WTC11 (cell line): ENCODE measurements around the gene SUSD1. TPM values are rescaled to one million over a fixed set of nuclear protein-coding genes. Genes with fewer than 3 reads are reported as not detected.

Experiments
- ATAC-seq: fragments of 200-7000 bp; cut with Tn5 transposase; 2 replicates; pipeline ENCODE4 v1.10.0; 2021; ENCODE audit warnings: mild to moderate bottlenecking, moderate library complexity
- CTCF ChIA-PET: fragments of 300-600 bp; sonication (Branson Sonifier 250); formaldehyde crosslinking; loops from one replicate; lab custom pipeline; 2021; ENCODE audit warnings: antibody characterized with exemption; lab: Charles Lee
- POLR2A ChIA-PET: fragments of 350-600 bp; sonication (Branson Sonifier 250); formaldehyde crosslinking; loops from one replicate; lab custom pipeline; 2021; ENCODE audit warnings: antibody characterized with exemption; lab: Charles Lee
- DNase-seq: peaks from one replicate; pipeline ENCODE4 v3.0.0; 2021; ENCODE audit warnings: low spot score
- H3K27ac Mint-ChIP-seq: 2 replicates; pipeline ENCODE4 v1.8.0; 2021; ENCODE audit warnings: mixed read lengths
- H3K27me3 Mint-ChIP-seq: 2 replicates; pipeline ENCODE4 v1.8.0; 2021; ENCODE audit warnings: low read depth, mild to moderate bottlenecking, moderate library complexity, mixed read lengths
- H3K36me3 Mint-ChIP-seq: 2 replicates; pipeline ENCODE4 v1.8.0; 2021; ENCODE audit warnings: mixed read lengths
- H3K4me1 Mint-ChIP-seq: 2 replicates; pipeline ENCODE4 v1.8.0; 2022; ENCODE audit warnings: mixed read lengths
- H3K4me3 Mint-ChIP-seq: 2 replicates; pipeline ENCODE4 v1.8.0; 2021; ENCODE audit warnings: mild to moderate bottlenecking, moderate library complexity, mixed read lengths
- H3K9me3 Mint-ChIP-seq: 2 replicates; pipeline ENCODE4 v1.8.0; 2021; ENCODE audit warnings: mixed read lengths
- CBFB ChIP-seq: sonication (generic); formaldehyde crosslinking; IDR thresholded peaks from 2 replicates; pipeline ENCODE4 v1.8.1; 2022; ENCODE audit warnings: mild to moderate bottlenecking, low read depth, missing genetic modification reagents
- CREB1 ChIP-seq: sonication (generic); formaldehyde crosslinking; IDR thresholded peaks from 2 replicates; pipeline ENCODE4 v1.8.0; 2023; ENCODE audit warnings: mild to moderate bottlenecking, missing genetic modification reagents
- EMX1 ChIP-seq: fragments of 250-450 bp; sonication (Bioruptor Pico); IDR thresholded peaks from 2 replicates; pipeline ENCODE4 v1.8.0; 2021; ENCODE audit warnings: mild to moderate bottlenecking
- ETV6 ChIP-seq: sonication (generic); formaldehyde crosslinking; IDR thresholded peaks from 2 replicates; pipeline ENCODE4 v1.8.1; 2022; ENCODE audit warnings: mild to moderate bottlenecking, missing genetic modification reagents
- FOXJ3 ChIP-seq: sonication (generic); formaldehyde crosslinking; IDR thresholded peaks from 2 replicates; pipeline ENCODE4 v1.9.0; 2021; ENCODE audit warnings: missing genetic modification reagents, mild to moderate bottlenecking, borderline replicate concordance
- FOXK1 ChIP-seq: sonication (generic); formaldehyde crosslinking; IDR thresholded peaks from 2 replicates; pipeline ENCODE4 v1.8.0; 2022; ENCODE audit warnings: mild to moderate bottlenecking, moderate library complexity, missing genetic modification reagents
- FOXP1 ChIP-seq: sonication (generic); formaldehyde crosslinking; IDR thresholded peaks from 2 replicates; pipeline ENCODE4 v1.8.0; 2022; ENCODE audit warnings: missing genetic modification reagents, mild to moderate bottlenecking, moderate library complexity, borderline replicate concordance
- GABPB1 ChIP-seq: sonication (generic); formaldehyde crosslinking; IDR thresholded peaks from 2 replicates; pipeline ENCODE4 v1.8.1; 2023; ENCODE audit warnings: mild to moderate bottlenecking, missing genetic modification reagents
- NFE2L1 ChIP-seq: sonication (generic); formaldehyde crosslinking; IDR thresholded peaks from 2 replicates; pipeline ENCODE4 v1.8.1; 2023; ENCODE audit warnings: missing genetic modification reagents
- NR2C2 ChIP-seq: sonication (generic); formaldehyde crosslinking; IDR thresholded peaks from 2 replicates; pipeline ENCODE4 v1.8.0; 2022; ENCODE audit warnings: mild to moderate bottlenecking, missing genetic modification reagents
- SMAD3 ChIP-seq: sonication (generic); formaldehyde crosslinking; IDR thresholded peaks from 2 replicates; pipeline ENCODE4 v1.8.0; 2022; ENCODE audit warnings: missing genetic modification reagents, mild to moderate bottlenecking, borderline replicate concordance
- SMAD4 ChIP-seq: sonication (generic); formaldehyde crosslinking; IDR thresholded peaks from 2 replicates; pipeline ENCODE4 v1.8.0; 2022; ENCODE audit warnings: mild to moderate bottlenecking, missing genetic modification reagents
- SP1 ChIP-seq: sonication (generic); formaldehyde crosslinking; conservative IDR thresholded peaks from 2 replicates; pipeline ENCODE4 v1.8.1; 2022; ENCODE audit warnings: missing genetic modification reagents
- TEAD1 ChIP-seq: sonication (generic); formaldehyde crosslinking; IDR thresholded peaks from 2 replicates; pipeline ENCODE4 v1.8.0; 2022; ENCODE audit warnings: mild to moderate bottlenecking, missing genetic modification reagents
- ZNF121 ChIP-seq: sonication (generic); formaldehyde crosslinking; IDR thresholded peaks from 2 replicates; pipeline ENCODE4 v1.8.0; 2023; ENCODE audit warnings: missing genetic modification reagents
- ZNF138 ChIP-seq: sonication (generic); formaldehyde crosslinking; conservative IDR thresholded peaks from 2 replicates; pipeline ENCODE4 v1.8.1; 2022; ENCODE audit warnings: mild to moderate bottlenecking, moderate library complexity, missing genetic modification reagents
- ZNF232 ChIP-seq: sonication (generic); formaldehyde crosslinking; IDR thresholded peaks from 2 replicates; pipeline ENCODE4 v1.8.0; 2022; ENCODE audit warnings: mild to moderate bottlenecking, missing genetic modification reagents
- ZNF396 ChIP-seq: fragments of 250-450 bp; sonication (Bioruptor Pico); IDR thresholded peaks from 2 replicates; pipeline ENCODE4 v1.8.0; 2021; ENCODE audit warnings: mild to moderate bottlenecking, moderate library complexity, borderline replicate concordance
- ZNF416 ChIP-seq: fragments of 250-450 bp; sonication (Bioruptor Pico); IDR thresholded peaks from 2 replicates; pipeline ENCODE4 v1.9.0; 2021; ENCODE audit warnings: mild to moderate bottlenecking, inconsistent platforms
- total RNA-seq: library from RNA; stranded (reverse); gene quantifications from 3 replicates; pipeline ENCODE4 v1.2.3, GENCODE V29; 2021
- TF ChIP-seq, protein P1 (sequence below): sonication (generic); formaldehyde crosslinking; IDR thresholded peaks from 2 replicates; pipeline ENCODE4 v1.8.1; 2023; ENCODE audit warnings: mild to moderate bottlenecking, missing genetic modification reagents, borderline replicate concordance
- TF ChIP-seq, protein P2 (sequence below): sonication (generic); formaldehyde crosslinking; IDR thresholded peaks from 2 replicates; pipeline ENCODE4 v1.8.0; 2022; ENCODE audit warnings: mild to moderate bottlenecking, missing genetic modification reagents
- TF ChIP-seq, protein P3 (sequence below): sonication (generic); formaldehyde crosslinking; IDR thresholded peaks from 2 replicates; pipeline ENCODE4 v1.8.1; 2023; ENCODE audit warnings: mild to moderate bottlenecking, missing genetic modification reagents, moderate library complexity
- TF ChIP-seq, protein P4 (sequence below): sonication (generic); formaldehyde crosslinking; IDR thresholded peaks from 2 replicates; pipeline ENCODE4 v1.8.1; 2023; ENCODE audit warnings: mild to moderate bottlenecking, moderate library complexity, missing genetic modification reagents
- TF ChIP-seq, protein P5 (sequence below): sonication (generic); formaldehyde crosslinking; IDR thresholded peaks from 2 replicates; pipeline ENCODE4 v1.8.1; 2023; ENCODE audit warnings: mild to moderate bottlenecking, missing genetic modification reagents
- TF ChIP-seq, protein P6 (sequence below): sonication (generic); formaldehyde crosslinking; IDR thresholded peaks from 2 replicates; pipeline ENCODE4 v1.8.0; 2022; ENCODE audit warnings: mild to moderate bottlenecking, missing genetic modification reagents
- TF ChIP-seq, protein P7 (sequence below): sonication (generic); formaldehyde crosslinking; IDR thresholded peaks from 2 replicates; pipeline ENCODE4 v1.8.1; 2022; ENCODE audit warnings: low read depth, mild to moderate bottlenecking, moderate library complexity, missing genetic modification reagents, borderline replicate concordance
- TF ChIP-seq, protein P8 (sequence below): sonication (generic); formaldehyde crosslinking; conservative IDR thresholded peaks from 2 replicates; pipeline ENCODE4 v1.8.1; 2022; ENCODE audit warnings: mild to moderate bottlenecking, missing genetic modification reagents

Gene SUSD1
- total RNA-seq, 1 experiment from 2014 or later = 5.1 TPM

DNA sequence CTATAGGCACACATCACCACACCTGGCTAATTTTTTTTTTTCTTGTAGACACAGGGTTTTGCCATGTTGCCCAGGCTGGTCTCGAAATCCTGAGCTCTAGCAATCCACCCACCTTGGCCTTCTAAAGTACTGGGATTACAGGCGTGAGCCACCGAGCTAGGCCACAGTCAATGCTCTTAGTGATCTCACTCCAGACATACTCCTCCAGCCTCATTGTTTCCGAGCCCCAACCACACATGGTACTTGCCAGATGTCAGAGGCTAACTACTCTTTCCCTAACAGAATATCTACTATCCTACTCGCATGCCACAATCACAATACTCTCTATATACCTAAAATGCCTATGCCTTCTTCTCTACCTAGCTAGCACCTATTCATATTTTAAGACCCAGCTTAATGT, 17.1 kb downstream of the SUSD1 start (continued):
- TF ChIP-seq, protein P1, sequence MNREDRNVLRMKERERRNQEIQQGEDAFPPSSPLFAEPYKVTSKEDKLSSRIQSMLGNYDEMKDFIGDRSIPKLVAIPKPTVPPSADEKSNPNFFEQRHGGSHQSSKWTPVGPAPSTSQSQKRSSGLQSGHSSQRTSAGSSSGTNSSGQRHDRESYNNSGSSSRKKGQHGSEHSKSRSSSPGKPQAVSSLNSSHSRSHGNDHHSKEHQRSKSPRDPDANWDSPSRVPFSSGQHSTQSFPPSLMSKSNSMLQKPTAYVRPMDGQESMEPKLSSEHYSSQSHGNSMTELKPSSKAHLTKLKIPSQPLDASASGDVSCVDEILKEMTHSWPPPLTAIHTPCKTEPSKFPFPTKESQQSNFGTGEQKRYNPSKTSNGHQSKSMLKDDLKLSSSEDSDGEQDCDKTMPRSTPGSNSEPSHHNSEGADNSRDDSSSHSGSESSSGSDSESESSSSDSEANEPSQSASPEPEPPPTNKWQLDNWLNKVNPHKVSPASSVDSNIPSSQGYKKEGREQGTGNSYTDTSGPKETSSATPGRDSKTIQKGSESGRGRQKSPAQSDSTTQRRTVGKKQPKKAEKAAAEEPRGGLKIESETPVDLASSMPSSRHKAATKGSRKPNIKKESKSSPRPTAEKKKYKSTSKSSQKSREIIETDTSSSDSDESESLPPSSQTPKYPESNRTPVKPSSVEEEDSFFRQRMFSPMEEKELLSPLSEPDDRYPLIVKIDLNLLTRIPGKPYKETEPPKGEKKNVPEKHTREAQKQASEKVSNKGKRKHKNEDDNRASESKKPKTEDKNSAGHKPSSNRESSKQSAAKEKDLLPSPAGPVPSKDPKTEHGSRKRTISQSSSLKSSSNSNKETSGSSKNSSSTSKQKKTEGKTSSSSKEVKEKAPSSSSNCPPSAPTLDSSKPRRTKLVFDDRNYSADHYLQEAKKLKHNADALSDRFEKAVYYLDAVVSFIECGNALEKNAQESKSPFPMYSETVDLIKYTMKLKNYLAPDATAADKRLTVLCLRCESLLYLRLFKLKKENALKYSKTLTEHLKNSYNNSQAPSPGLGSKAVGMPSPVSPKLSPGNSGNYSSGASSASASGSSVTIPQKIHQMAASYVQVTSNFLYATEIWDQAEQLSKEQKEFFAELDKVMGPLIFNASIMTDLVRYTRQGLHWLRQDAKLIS = no peak
- TF ChIP-seq NFE2L1 (CRISPR knock-in tag) (no peak), SMAD4 (no peak), SP1 (CRISPR knock-in tag) (no peak), ETV6 (CRISPR knock-in tag) (no peak), SMAD3 (CRISPR knock-in tag) (no peak), ZNF138 (CRISPR knock-in tag) (no peak), ZNF232 (CRISPR knock-in tag) (no peak), CBFB (CRISPR knock-in tag) (no peak), CREB1 (CRISPR knock-in tag) (no peak)
- TF ChIP-seq, protein P2, sequence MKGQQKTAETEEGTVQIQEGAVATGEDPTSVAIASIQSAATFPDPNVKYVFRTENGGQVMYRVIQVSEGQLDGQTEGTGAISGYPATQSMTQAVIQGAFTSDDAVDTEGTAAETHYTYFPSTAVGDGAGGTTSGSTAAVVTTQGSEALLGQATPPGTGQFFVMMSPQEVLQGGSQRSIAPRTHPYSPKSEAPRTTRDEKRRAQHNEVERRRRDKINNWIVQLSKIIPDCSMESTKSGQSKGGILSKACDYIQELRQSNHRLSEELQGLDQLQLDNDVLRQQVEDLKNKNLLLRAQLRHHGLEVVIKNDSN (CRISPR knock-in tag) = no peak
- TF ChIP-seq, protein P3, sequence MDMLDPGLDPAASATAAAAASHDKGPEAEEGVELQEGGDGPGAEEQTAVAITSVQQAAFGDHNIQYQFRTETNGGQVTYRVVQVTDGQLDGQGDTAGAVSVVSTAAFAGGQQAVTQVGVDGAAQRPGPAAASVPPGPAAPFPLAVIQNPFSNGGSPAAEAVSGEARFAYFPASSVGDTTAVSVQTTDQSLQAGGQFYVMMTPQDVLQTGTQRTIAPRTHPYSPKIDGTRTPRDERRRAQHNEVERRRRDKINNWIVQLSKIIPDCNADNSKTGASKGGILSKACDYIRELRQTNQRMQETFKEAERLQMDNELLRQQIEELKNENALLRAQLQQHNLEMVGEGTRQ (CRISPR knock-in tag) = no peak

DNA sequence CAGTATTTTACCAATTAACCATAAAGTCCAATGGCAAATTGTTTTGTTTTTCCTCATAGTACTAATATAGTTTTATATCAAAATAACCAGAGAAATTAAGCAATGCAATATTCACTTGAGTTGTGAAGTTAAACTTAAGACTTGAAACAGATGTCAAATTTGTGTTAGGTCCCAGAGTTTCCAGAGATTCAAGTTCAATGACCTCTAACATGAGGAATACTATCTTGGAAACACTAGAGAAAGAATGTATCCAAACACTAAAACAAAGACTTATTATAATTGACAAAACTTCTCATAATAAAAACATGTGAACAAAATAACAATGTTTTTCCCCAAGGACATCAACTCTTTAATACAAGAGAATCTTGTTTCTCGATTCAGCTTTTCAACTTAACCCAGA, 18.0 kb downstream of the SUSD1 start:
- H3K9me3 Mint-ChIP-seq = no peaks in the 10 kb centered on the region
- H3K4me3 Mint-ChIP-seq = no peak overlapping the region
- H3K27ac Mint-ChIP-seq = no peak overlapping the region
- no peaks in the 10 kb centered on the region for H3K36me3 Mint-ChIP-seq
- ChIA-PET POLR2A (no interaction called here), CTCF (no interaction called here)
- H3K27me3 Mint-ChIP-seq = no peaks in the 10 kb centered on the region
- no peak for ATAC-seq
- no peaks in the 10 kb centered on the region for H3K4me1 Mint-ChIP-seq
- no peak for DNase-seq
- TF ChIP-seq ZNF396 (CRISPR knock-in tag) (no peak), ZNF416 (CRISPR knock-in tag) (no peak), EMX1 (no peak), FOXK1 (no peak), NFE2L1 (CRISPR knock-in tag) (no peak), FOXJ3 (CRISPR knock-in tag) (no peak), ETV6 (CRISPR knock-in tag) (no peak), TEAD1 (CRISPR knock-in tag) (no peak), GABPB1 (CRISPR knock-in tag) (no peak), SMAD4 (no peak), NR2C2 (no peak), FOXP1 (CRISPR knock-in tag) (no peak), ZNF121 (CRISPR knock-in tag) (no peak)
- TF ChIP-seq, protein P4, sequence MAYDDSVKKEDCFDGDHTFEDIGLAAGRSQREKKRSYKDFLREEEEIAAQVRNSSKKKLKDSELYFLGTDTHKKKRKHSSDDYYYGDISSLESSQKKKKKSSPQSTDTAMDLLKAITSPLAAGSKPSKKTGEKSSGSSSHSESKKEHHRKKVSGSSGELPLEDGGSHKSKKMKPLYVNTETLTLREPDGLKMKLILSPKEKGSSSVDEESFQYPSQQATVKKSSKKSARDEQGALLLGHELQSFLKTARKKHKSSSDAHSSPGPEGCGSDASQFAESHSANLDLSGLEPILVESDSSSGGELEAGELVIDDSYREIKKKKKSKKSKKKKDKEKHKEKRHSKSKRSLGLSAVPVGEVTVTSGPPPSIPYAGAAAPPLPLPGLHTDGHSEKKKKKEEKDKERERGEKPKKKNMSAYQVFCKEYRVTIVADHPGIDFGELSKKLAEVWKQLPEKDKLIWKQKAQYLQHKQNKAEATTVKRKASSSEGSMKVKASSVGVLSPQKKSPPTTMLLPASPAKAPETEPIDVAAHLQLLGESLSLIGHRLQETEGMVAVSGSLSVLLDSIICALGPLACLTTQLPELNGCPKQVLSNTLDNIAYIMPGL (CRISPR knock-in tag) = no peak
- TF ChIP-seq, protein P5, sequence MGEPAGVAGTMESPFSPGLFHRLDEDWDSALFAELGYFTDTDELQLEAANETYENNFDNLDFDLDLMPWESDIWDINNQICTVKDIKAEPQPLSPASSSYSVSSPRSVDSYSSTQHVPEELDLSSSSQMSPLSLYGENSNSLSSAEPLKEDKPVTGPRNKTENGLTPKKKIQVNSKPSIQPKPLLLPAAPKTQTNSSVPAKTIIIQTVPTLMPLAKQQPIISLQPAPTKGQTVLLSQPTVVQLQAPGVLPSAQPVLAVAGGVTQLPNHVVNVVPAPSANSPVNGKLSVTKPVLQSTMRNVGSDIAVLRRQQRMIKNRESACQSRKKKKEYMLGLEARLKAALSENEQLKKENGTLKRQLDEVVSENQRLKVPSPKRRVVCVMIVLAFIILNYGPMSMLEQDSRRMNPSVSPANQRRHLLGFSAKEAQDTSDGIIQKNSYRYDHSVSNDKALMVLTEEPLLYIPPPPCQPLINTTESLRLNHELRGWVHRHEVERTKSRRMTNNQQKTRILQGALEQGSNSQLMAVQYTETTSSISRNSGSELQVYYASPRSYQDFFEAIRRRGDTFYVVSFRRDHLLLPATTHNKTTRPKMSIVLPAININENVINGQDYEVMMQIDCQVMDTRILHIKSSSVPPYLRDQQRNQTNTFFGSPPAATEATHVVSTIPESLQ = no peak
- TF ChIP-seq, protein P6, sequence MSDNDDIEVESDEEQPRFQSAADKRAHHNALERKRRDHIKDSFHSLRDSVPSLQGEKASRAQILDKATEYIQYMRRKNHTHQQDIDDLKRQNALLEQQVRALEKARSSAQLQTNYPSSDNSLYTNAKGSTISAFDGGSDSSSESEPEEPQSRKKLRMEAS (CRISPR knock-in tag) = no peak
- TF ChIP-seq, protein P7, sequence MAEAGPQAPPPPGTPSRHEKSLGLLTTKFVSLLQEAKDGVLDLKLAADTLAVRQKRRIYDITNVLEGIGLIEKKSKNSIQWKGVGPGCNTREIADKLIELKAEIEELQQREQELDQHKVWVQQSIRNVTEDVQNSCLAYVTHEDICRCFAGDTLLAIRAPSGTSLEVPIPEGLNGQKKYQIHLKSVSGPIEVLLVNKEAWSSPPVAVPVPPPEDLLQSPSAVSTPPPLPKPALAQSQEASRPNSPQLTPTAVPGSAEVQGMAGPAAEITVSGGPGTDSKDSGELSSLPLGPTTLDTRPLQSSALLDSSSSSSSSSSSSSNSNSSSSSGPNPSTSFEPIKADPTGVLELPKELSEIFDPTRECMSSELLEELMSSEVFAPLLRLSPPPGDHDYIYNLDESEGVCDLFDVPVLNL = no peak
- TF ChIP-seq, protein P8, sequence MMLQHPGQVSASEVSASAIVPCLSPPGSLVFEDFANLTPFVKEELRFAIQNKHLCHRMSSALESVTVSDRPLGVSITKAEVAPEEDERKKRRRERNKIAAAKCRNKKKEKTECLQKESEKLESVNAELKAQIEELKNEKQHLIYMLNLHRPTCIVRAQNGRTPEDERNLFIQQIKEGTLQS (CRISPR knock-in tag) = no peak
